ENCODE results near the gene TCF20.

Gene TCF20

DNA sequence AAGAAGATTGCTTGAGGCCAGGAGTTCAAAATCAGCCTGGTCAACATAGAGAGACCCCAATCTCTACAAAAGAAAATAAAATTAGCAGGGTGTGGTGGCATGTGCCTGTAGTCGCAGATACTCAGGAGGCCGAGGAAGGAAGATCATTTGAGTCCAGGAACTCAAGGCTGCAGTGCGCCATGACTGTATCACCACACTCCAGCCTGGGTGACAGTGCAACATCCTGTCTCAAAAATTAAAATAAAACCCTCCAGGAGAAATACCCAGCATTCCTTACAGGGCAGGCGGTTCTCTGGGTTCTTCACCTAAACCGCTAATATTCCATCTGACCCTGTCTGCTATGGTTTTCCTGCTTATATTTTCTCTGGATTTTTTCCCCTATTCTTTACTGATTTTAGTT is 13.5 kb downstream of the TCF20 start:
- no peak for DNase-seq

DNA sequence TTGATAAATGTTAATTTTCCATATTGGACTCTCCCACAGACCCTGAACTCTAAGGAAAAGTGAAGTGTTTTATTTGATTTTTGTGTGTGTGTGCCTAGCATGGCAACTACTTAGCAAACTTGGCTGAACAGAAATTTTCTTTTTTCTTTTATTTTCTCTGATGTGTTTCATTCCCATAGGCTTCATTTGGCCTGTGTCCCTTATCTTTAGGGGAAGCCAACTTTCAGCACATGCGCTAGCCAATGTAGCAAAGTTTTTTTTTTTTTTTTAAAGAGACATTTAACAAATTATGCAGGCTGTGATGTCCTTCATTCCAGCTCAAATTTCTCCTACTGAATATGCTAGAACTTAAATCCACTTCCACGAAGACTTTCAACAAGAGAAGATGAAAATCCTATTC is 14.2 kb downstream of the TCF20 start:
- no peak for DNase-seq

DNA sequence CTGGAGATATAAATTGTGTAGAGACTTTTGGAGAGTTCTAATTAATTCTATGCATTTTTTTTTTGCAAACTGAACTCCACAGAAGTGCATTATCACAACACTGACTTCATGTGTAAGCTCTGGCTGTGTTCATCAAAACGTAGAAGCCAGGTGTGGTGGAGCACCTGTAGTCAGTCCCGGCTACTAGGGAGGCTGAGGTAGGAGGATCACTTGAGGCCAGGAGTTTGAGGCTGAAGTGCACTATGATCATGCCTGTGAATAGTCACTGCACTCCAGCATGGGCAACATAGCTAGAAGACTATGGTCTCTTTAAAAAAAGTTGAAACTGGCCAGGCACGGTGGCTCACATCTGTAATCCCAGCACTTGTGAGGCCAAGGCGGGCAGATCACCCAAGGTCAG is 20.6 kb downstream of the TCF20 start:
- no peak for DNase-seq

DNA sequence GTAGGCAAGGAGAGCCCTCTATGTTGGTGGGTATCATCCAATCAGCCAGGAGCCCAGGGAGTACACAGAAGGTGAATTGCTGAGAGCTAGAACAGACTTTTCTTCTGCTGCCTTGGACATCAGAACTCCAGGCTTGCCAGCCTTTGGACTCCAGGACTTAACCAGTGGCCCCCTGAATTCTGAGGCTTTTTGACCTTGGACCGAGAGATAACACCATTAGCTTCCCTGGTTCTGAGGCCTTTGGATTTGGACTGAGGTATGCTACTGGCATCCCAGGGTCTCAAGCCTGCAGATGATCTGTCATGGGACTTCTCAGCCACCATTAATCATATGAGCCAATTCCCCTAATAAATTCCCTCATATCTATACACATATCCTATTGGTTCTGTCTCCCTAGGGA is 21.5 kb downstream of the TCF20 start:
- DNase-seq = no peak

DNA sequence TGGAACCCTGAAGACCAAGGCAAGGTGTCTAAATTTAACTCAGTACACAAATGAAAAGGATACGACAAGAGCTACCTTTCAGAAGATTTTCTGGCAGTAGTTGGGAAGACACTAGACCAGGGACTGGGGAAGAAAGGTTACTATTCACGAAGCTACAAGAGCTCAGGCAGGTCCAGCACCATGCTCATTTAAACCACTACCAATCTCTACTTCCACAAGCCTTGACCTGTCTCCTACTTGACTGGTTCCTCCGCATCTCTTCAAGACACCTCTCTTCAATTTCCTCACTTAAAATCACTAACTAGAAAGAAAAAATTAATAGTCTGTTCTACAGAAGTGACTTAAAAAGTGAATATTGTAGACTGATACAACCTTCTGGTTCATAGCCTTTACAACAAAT is 22.9 kb downstream of the TCF20 start:
- DNase-seq = no peak

DNA sequence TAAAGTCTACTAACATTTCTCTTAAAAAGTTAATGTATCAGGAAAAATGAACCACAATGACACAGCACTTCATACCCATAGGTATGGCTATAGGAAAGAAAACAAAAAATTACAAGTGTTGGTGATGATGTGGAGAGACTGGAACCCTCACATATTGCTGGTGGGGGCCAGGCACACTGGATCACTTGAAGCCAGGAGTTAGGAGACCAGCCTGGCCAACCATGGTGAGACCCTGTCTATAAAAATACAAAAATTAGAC is 26.7 kb downstream of the TCF20 start:
- no peak for DNase-seq

DNA sequence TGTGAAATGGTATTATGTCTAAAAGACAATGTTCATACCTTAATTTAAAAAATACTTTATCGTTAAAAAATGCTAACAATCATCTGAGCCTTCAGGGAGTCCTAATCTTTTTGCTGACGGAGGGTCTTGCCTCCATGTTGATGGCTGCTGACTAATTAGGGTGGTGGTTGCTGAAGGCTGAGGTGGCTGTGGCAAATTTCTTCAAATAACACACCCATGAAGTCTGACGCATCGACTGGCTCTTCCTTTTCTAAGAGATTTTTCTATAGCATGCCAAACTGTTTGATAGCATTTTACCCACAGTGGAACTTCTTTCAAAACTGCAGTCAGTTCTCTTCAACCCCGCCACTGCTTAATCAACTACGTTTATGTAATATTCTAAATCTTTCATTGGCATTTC is 33.6 kb downstream of the TCF20 start:
- no peak for DNase-seq

DNA sequence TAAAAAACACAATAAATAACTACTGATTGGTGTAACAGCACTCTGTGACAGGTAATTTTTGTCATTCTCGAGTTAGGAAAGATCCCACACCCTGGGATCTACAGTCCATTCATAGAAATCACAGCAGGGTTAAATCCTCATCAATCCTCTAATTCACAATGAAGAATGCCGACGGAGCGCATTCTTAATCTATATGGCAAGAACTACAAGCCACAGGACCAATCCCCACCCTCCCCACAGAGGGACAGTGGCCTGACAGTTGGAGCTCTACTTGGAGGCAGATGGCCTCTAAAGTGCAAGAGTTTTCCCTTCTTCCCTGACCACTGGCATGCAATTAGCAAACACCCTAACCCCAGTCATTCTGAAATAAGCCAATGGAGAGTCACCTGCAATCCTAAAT is 34.2 kb downstream of the TCF20 start:
- no peak for DNase-seq

DNA sequence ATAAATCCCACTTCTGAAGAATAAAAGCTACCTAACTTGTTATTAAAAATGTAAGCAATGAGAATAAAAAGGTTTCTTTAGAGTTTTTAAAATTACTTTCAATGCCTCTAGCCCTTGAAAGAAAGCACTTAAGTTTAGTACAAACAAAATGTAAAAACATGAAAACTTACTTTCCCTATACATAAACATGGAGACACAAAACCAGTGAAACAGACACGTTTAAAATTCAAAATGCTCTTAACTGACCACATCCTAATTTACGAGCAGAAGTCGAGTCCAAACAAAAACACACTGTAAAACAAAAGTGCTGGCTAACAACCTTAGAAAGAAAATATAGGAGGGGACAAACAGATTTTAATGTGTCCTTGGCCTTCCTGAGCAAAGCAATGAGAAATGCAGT is 36.6 kb downstream of the TCF20 start:
- no peak for DNase-seq

DNA sequence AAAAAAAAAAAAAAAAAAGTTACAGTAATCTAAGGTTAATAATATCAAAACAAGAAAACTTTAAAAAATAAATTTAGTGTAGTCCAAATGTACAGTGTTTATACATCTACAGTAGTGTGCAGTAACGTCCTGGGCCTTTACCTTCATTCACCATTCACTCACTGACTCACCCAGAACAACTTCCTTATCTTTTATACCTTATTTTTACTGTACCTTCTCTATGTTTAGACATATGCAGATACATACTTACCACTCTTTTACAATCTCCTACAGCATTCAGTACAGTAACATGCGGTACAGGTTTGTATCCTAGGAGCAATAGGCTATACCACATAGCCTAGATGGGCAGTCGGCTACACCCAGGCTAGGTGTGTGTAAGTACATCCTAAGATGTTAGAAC is 38.5 kb downstream of the TCF20 start:
- no peak for DNase-seq

DNA sequence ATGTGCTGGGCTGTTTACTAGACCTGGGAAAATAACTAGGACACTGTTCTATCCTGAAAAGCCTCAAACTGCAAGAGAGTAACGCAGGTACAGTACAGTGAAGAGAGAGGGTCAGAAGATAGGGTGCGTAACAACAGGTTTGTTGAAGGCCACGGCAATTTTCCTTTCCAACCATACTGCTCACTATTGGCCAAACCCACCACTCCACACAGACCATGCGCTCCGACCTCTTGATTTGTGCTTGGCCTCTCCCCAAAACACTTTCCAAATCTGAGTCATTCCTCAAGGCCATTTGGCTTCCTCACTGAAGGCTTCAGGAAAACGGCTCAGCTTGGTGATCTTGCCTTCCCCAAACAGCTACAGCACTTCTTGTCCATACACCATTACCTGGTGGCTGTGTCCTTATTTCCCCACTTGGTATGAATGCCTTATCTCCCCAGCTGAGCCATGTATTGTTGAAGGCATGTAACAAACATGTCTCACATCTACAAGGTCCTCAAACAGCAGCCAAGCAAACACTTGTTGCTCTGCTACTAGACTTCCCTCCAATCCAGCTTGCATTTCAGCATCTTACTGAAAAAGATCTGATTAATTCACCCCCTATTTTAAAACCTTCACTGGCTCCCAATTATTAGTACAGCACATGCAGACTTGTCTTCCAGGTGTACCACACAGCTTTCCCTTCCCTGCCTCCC is 40.9 kb downstream of the TCF20 start:
- DNase-seq = no peak

DNA sequence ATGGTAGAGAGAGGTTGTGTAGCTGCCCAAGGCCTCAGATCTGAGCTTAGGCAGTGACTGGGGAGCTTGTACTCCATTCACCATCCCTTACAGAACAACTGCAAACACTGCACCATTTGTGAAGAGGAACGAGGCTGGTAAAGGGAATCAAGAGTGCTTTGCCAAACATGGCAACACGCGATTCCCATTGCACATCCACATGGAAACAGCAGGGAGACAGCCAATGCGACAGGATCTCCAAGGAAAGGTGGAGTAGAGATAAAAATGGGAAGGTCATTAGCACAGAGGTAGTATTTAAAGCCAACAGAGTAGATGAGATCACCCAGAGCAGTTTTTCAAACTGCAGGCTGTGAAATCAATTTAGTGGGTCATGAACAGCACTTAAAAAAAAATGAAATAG is 42.0 kb downstream of the TCF20 start:
- peak in 1 of 2 experiments; percentile 38 for DNase-seq

DNA sequence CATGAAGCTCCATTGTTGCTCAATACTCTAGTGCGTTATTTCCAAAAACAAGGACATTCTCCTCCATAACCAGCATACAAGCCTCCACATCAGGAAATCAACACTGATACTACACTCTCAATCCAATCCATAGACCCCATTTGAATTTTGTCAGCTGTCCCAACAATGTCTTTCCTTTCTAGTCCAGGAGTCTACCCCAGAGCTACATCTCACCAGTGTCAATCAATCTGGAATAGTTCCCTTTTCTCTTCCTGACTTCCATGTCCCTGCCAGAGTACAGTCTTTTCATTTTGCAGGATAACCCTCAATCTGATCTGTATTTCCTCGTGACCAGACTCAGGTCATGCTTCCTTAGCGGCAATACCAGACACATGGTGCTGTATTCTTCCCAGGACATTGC is 43.0 kb downstream of the TCF20 start:
- no peak for DNase-seq

DNA sequence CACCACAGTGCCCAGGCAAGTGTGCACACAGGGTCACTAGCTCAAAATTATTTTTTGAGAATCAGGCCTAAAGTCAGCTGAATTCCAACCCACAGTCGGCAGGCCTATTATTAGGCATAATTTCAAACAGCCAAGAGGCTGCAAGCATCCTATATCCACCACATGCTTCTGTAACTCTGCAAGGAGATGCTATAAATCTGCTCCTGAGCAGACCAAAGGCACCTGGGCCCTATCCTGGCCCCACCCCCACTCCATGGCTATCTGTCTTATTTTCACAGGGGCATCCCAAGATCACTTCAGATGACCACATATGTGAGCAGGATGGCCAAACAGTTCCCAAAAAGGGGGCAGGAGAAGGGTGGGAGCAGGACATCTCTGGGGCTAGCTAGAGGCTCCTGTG is 44.6 kb downstream of the TCF20 start:
- no peak for DNase-seq

DNA sequence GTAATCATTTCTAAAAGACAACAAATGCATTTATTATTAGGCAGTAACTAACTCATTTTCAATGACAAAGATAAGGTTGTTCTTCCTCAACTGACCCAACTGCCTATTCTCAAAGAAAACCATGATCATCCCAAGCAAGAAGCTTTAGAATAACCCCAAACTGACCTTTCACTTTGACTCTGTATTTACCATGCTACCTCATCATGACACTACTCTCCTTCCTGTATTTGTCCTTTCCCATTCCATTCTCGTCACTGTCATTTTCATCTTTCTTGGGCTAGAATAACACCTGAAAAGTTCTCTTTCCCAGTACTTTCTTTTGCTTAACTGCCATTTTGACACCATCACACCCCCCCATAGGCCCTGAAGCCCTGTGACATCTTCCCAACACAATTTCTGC is 48.3 kb downstream of the TCF20 start:
- no peak for DNase-seq

All from NCI-H2081 (cell line).